ENCODE measurements around the gene CD19. TPM values are rescaled to one million over a fixed set of nuclear protein-coding genes. Genes with fewer than 3 reads are reported as not detected.

Gene CD19
- total and polyA plus RNA-seq, 4 experiments from 2014 or later, result 0.27 to 1.4 TPM; not detected in 2

GRCh38 chr16:28984091-28984490 lies 52.3 kb downstream of the CD19 start:
- H3K4me3 Mint-ChIP-seq, result peak overlapping the region; percentile 49 to 100 (median 99)
- H3K4me1 Mint-ChIP-seq, result peaks cover 27 to 60% (median 38%) of the 10 kb centered on the region in 4 donors
- peaks cover 58 to 63% of the 10 kb centered on the region in 2 donors for H3K36me3 Mint-ChIP-seq
- H3K36me3 ChIP-seq (ENCODE audit: insufficient read depth, low read length), result peaks cover 37% of the 10 kb centered on the region
- peak overlapping the region; percentile 61 to 81 for H3K4me3 ChIP-seq (ENCODE audit: low read length in 2 of 2)
- H3K4me1 ChIP-seq (ENCODE audit: insufficient read depth, low read length), result peaks cover 43% of the 10 kb centered on the region
- peak overlapping the region; percentile 83 for H3K27ac ChIP-seq (ENCODE audit: low read depth, low read length)
- ChIA-PET POLR2A (ENCODE audit: partially characterized antibody) (interaction anchor here (0.6 to 10.4 kb wide), 12 partner anchors 8 to 1446 kb away, joined by 3 to 155 read pairs (median 20); partner anchors contain the start of genes DCTPP1, RABEP2, SPNS1 and TUFM), CTCF (ENCODE audit: partially characterized antibody) (interaction anchor here (0.8 to 1.2 kb wide), 4 partner anchors 10 to 41 kb away, joined by 3 to 7 read pairs (median 3); partner anchors contain the start of gene SPNS1)
- no peaks in the 10 kb centered on the region for H3K27me3 ChIP-seq (ENCODE audit: insufficient read depth, low read length)
- DNase-seq, result no peak
- H3K9me3 Mint-ChIP-seq, result peaks cover 0 to 8% (median 6%) of the 10 kb centered on the region in 8 donors
- H3K27ac Mint-ChIP-seq, result peak overlapping the region; percentile 81 to 98 (median 91)
- H3K27me3 Mint-ChIP-seq, result no peaks in the 10 kb centered on the region
- no peaks in the 10 kb centered on the region for H3K9me3 ChIP-seq (ENCODE audit: control insufficient read depth in 1 of 2, low read length in 2 of 2)
- intact Hi-C loops (cut with micrococcal nuclease), result loop anchor here (2.0 to 10.0 kb wide), 2 partner anchors 33 to 91 kb away; partner anchors contain the start of gene NFATC2IP

GRCh38 chr16:28984619-28985135 lies 52.9 kb downstream of the CD19 start, which contains the start of gene LAT:
LAT (plus strand) TSS chr16:28985052; CDS start chr16:28985418, 366 bp downstream.
- H3K36me3 Mint-ChIP-seq, result peaks cover 61 to 68% of the 10 kb centered on the region in 2 donors
- peaks cover 0 to 10% (median 6%) of the 10 kb centered on the region in 8 donors for H3K9me3 Mint-ChIP-seq
- DNase-seq, result peak; percentile 80 to 86 (median 84)
- H3K4me1 Mint-ChIP-seq, result peaks cover 31 to 66% (median 44%) of the 10 kb centered on the region in 4 donors
- Histone ChIP-seq H3K9me3 (ENCODE audit: control insufficient read depth in 1 of 2, low read length in 2 of 2) (no peaks in the 10 kb centered on the region), H3K4me3 (ENCODE audit: low read length in 2 of 2) (peak within 1 kb of the TSS; percentile 96 to 97), H3K36me3 (ENCODE audit: insufficient read depth, low read length) (peaks cover 39% of the 10 kb centered on the region), H3K27me3 (ENCODE audit: insufficient read depth, low read length) (no peaks in the 10 kb centered on the region), H3K4me1 (ENCODE audit: insufficient read depth, low read length) (peaks cover 49% of the 10 kb centered on the region), H3K27ac (ENCODE audit: low read depth, low read length) (peak within 1 kb of the TSS; percentile 83)
- ChIA-PET POLR2A (ENCODE audit: partially characterized antibody) (interaction anchor here (0.9 to 10.4 kb wide), 16 partner anchors 8 to 823 kb away, joined by 3 to 155 read pairs (median 8); partner anchors contain the start of genes NFATC2IP, RABEP2, SPNS1 and TUFM), CTCF (ENCODE audit: partially characterized antibody) (interaction anchor here (0.8 to 4.6 kb wide), 4 partner anchors 10 to 40 kb away, joined by 3 to 18 read pairs (median 5); partner anchors contain the start of gene SPNS1)
- H3K4me3 Mint-ChIP-seq, result peak within 1 kb of the TSS; percentile 99 to 100 (median 100)
- no peaks in the 10 kb centered on the region for H3K27me3 Mint-ChIP-seq
- peak within 1 kb of the TSS; percentile 95 to 98 (median 97) for H3K27ac Mint-ChIP-seq
- intact Hi-C loops (cut with micrococcal nuclease), result loop anchor here (1.0 to 10.0 kb wide), 3 partner anchors 10 to 90 kb away; partner anchors contain the start of genes NFATC2IP and SPNS1

- Mint-ChIP-seq H3K27ac (peak overlapping the region; percentile 94 to 98 (median 97)), H3K4me3 (peak overlapping the region; percentile 99 to 100 (median 100)), H3K36me3 (peaks cover 66 to 73% of the 10 kb centered on the region in 2 donors), H3K9me3 (peaks cover 0 to 10% (median 6%) of the 10 kb centered on the region in 8 donors), H3K4me1 (peaks cover 36 to 74% (median 52%) of the 10 kb centered on the region in 4 donors), H3K27me3 (no peaks in the 10 kb centered on the region)
- POLR2A ChIA-PET (ENCODE audit: partially characterized antibody), result interaction anchor here (0.6 to 10.4 kb wide), 19 partner anchors 8 to 822 kb away, joined by 3 to 155 read pairs (median 7); partner anchors contain the start of genes NFATC2IP, RABEP2, SH2B1 and SPNS1
- H3K36me3 ChIP-seq (ENCODE audit: insufficient read depth, low read length), result peaks cover 46% of the 10 kb centered on the region
- peak overlapping the region; percentile 83 for H3K27ac ChIP-seq (ENCODE audit: low read depth, low read length)
- peak in 1 of 5 donors; percentile 55 for DNase-seq
- CTCF ChIA-PET (ENCODE audit: partially characterized antibody), result interaction anchor here (1.2 to 5.0 kb wide), 6 partner anchors 7 to 39 kb away, joined by 3 to 41 read pairs (median 14); partner anchors contain the start of gene SPNS1
- H3K4me3 ChIP-seq (ENCODE audit: low read length in 2 of 2), result peak overlapping the region; percentile 96 to 97
- H3K4me1 ChIP-seq (ENCODE audit: insufficient read depth, low read length), result peaks cover 57% of the 10 kb centered on the region
- intact Hi-C loops (cut with micrococcal nuclease), result loop anchor here (1.0 to 10.0 kb wide), 3 partner anchors 11 to 89 kb away; partner anchors contain the start of genes NFATC2IP and SPNS1
- H3K27me3 ChIP-seq (ENCODE audit: insufficient read depth, low read length), result no peaks in the 10 kb centered on the region
- H3K9me3 ChIP-seq (ENCODE audit: control insufficient read depth in 1 of 2, low read length in 2 of 2), result no peaks in the 10 kb centered on the region
Observed at GRCh38 chr16:28985211-28986041, 53.7 kb downstream of the CD19 start.

DNA sequence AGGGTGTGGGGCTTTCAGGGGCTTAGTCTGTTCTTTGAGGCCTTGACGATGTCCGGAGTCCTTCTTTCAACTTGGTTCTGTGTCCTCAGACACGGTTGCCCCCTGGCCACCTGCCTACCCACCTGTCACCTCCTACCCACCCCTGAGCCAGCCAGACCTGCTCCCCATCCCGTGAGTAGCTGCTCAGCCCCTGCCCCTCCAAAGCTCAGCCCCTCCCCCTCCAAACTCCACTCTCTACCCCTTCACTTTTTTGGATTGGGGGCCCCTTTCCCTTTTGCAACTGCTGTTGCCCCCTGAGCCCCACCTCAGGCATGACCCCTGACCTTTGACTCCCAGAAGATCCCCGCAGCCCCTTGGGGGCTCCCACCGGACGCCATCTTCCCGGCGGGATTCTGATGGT lies 54.3 kb downstream of the CD19 start:
- Mint-ChIP-seq H3K4me1 (peaks cover 40 to 80% (median 57%) of the 10 kb centered on the region in 4 donors), H3K9me3 (peaks cover 0 to 10% (median 6%) of the 10 kb centered on the region in 8 donors), H3K27me3 (no peaks in the 10 kb centered on the region), H3K4me3 (peak overlapping the region; percentile 99 to 100 (median 100)), H3K36me3 (peaks cover 65 to 71% of the 10 kb centered on the region in 2 donors), H3K27ac (peak overlapping the region; percentile 94 to 98 (median 97))
- no peaks in the 10 kb centered on the region for H3K9me3 ChIP-seq (ENCODE audit: control insufficient read depth in 1 of 2, low read length in 2 of 2)
- intact Hi-C loops (cut with micrococcal nuclease), result loop anchor here (10.0 kb wide), 1 partner anchor 89 kb away; no protein-coding TSS in a partner anchor
- no peaks in the 10 kb centered on the region for H3K27me3 ChIP-seq (ENCODE audit: insufficient read depth, low read length)
- DNase-seq, result no peak
- H3K36me3 ChIP-seq (ENCODE audit: insufficient read depth, low read length), result peaks cover 47% of the 10 kb centered on the region
- H3K4me1 ChIP-seq (ENCODE audit: insufficient read depth, low read length), result peaks cover 62% of the 10 kb centered on the region
- H3K4me3 ChIP-seq (ENCODE audit: low read length in 2 of 2), result peak overlapping the region; percentile 96 to 97
- CTCF ChIA-PET (ENCODE audit: partially characterized antibody), result interaction anchor here (0.9 to 5.0 kb wide), 6 partner anchors 8 to 41 kb away, joined by 3 to 41 read pairs (median 14); partner anchors contain the start of gene SPNS1
- POLR2A ChIA-PET (ENCODE audit: partially characterized antibody), result interaction anchor here (0.6 to 10.4 kb wide), 13 partner anchors 7 to 663 kb away, joined by 3 to 155 read pairs (median 17); partner anchors contain the start of genes NFATC2IP, RABEP2, SH2B1 and SPNS1
- H3K27ac ChIP-seq (ENCODE audit: low read depth, low read length), result peak overlapping the region; percentile 83

DNA sequence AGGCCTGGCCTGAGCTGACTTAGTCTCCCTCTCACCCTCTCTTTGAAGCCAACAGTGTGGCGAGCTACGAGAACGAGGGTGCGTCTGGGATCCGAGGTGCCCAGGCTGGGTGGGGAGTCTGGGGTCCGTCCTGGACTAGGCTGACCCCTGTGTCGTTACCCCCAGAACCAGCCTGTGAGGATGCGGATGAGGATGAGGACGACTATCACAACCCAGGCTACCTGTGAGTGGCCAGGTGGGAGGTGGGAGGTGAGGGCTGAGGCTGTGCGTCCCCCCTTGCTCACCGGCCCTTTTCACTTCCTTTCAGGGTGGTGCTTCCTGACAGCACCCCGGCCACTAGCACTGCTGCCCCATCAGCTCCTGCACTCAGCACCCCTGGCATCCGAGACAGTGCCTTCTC lies 54.7 kb downstream of the CD19 start:
- peaks cover 42% of the 10 kb centered on the region for H3K36me3 ChIP-seq (ENCODE audit: insufficient read depth, low read length)
- intact Hi-C loops (cut with micrococcal nuclease), result loop anchor here (10.0 kb wide), 1 partner anchor 88 kb away; no protein-coding TSS in a partner anchor
- H3K27me3 ChIP-seq (ENCODE audit: insufficient read depth, low read length), result no peaks in the 10 kb centered on the region
- H3K27ac ChIP-seq (ENCODE audit: low read depth, low read length), result peak overlapping the region; percentile 83
- no peaks in the 10 kb centered on the region for H3K9me3 ChIP-seq (ENCODE audit: control insufficient read depth in 1 of 2, low read length in 2 of 2)
- Mint-ChIP-seq H3K36me3 (peaks cover 61 to 70% of the 10 kb centered on the region in 2 donors), H3K27ac (peak overlapping the region; percentile 94 to 98 (median 97)), H3K27me3 (no peaks in the 10 kb centered on the region), H3K9me3 (peaks cover 0 to 8% (median 6%) of the 10 kb centered on the region in 8 donors), H3K4me1 (peaks cover 40 to 80% (median 59%) of the 10 kb centered on the region in 4 donors), H3K4me3 (peak overlapping the region; percentile 99 to 100 (median 100))
- H3K4me1 ChIP-seq (ENCODE audit: insufficient read depth, low read length), result peaks cover 64% of the 10 kb centered on the region
- CTCF ChIA-PET (ENCODE audit: partially characterized antibody), result interaction anchor here (0.9 to 5.0 kb wide), 7 partner anchors 8 to 41 kb away, joined by 3 to 41 read pairs (median 10); partner anchors contain the start of gene SPNS1
- peak overlapping the region; percentile 96 to 97 for H3K4me3 ChIP-seq (ENCODE audit: low read length in 2 of 2)
- DNase-seq, result peak in 1 of 5 donors; percentile 45
- POLR2A ChIA-PET (ENCODE audit: partially characterized antibody), result interaction anchor here (0.6 to 10.4 kb wide), 15 partner anchors 11 to 716 kb away, joined by 3 to 155 read pairs (median 10); partner anchors contain the start of genes ATXN2L, NFATC2IP, RABEP2 and SH2B1
